MM.1S (cell line): ENCODE results near the gene ADGRD2.

Experiments
- EZH2 ChIP-seq: fragments of 300-600 bp; sonication (generic); optimal IDR thresholded peaks from 2 replicates; pipeline ENCODE3; 2017; ENCODE audit warnings: low read depth, mild to moderate bottlenecking, antibody characterized with exemption, low read length, mixed read lengths
- EZH2phosphoT487 ChIP-seq: fragments of 300-600 bp; sonication (generic); IDR thresholded peaks from 2 replicates; pipeline ENCODE4 v1.6.1; 2018; ENCODE audit warnings: antibody characterized with exemption, low read length
- TF ChIP-seq, protein P1 (sequence below): fragments of 300-600 bp; sonication (generic); IDR thresholded peaks from 2 replicates; pipeline ENCODE4 v1.5.1; 2016; ENCODE audit warnings: antibody characterized with exemption, low read length, mixed read lengths

DNA sequence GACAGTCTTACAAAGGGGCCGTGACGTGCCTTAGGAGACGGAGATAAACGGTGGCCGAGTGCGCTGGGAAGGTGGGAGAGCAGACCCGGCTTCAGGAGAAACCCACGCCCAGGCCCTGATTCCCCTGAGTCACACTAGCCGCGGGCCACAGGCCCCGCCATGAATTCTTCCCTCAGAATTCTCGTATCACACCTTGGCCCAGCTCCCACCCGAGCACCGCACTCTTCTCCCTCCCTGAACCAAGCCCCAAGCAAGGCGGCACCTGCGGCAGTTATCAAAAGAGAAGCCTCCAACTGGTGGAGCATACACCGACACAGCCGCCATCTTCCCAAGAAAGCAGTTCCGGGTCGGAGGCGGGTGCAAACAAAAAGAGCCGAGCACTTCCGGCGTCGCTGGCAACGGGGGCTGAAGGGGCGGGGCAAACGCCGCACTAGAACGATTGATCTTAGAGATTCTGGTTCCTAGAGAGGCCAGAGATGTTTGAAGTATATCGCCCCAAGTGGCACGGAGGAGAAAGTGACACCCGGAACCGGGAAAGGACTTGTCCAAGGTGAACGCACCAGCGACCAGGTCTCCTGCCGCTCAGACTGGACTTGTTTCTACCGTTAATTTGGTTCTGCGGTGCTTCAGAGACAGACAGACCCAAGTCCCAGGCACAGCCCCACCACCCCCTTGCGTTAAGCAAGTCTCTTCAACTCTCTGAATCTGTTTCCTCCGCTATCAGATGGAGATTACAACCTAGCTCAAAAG is 35.0 kb upstream of the ADGRD2 start, which contains the start of gene PSMB7:
- TF ChIP-seq EZH2phosphoT487, result no peak
- TF ChIP-seq, protein P1, sequence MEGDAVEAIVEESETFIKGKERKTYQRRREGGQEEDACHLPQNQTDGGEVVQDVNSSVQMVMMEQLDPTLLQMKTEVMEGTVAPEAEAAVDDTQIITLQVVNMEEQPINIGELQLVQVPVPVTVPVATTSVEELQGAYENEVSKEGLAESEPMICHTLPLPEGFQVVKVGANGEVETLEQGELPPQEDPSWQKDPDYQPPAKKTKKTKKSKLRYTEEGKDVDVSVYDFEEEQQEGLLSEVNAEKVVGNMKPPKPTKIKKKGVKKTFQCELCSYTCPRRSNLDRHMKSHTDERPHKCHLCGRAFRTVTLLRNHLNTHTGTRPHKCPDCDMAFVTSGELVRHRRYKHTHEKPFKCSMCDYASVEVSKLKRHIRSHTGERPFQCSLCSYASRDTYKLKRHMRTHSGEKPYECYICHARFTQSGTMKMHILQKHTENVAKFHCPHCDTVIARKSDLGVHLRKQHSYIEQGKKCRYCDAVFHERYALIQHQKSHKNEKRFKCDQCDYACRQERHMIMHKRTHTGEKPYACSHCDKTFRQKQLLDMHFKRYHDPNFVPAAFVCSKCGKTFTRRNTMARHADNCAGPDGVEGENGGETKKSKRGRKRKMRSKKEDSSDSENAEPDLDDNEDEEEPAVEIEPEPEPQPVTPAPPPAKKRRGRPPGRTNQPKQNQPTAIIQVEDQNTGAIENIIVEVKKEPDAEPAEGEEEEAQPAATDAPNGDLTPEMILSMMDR, result peak; percentile 81
- no peak for TF ChIP-seq EZH2
